IMR-90 (cell line): ENCODE data around the gene G6PC2. TPM values are rescaled to one million over a fixed set of nuclear protein-coding genes. Genes with fewer than 3 reads are reported as not detected.
"Not testable (repeated sequence)": the region's sequence is repeated elsewhere in the genome, so short reads cannot be mapped to it uniquely, and the experiment has no call there.

ENCODE experiments used
- ATAC-seq: fragments of 200-7000 bp; cut with Tn5 transposase; 2 replicates; pipeline ENCODE4 v1.9.1; 2020; ENCODE audit warnings: low read depth, mild to moderate bottlenecking, moderate library complexity
- BruUV-seq: library from RNA; stranded (reverse); fragments of 400-500 nt; replicated peaks from 2 replicates; lab custom pipeline; 2021; lab: Mats Ljungman, UMichigan
- CTCF ChIA-PET: fragments of 300-600 bp; formaldehyde crosslinking; extraction: SDS; loops from one replicate; lab custom pipeline; 2021; ENCODE audit warnings: antibody characterized with exemption; lab: Yijun Ruan, JAX
- POLR2A ChIA-PET: fragments of 300-600 bp; sonication (Branson Sonifier 250); formaldehyde crosslinking; loops from one replicate; lab custom pipeline; 2022; ENCODE audit warnings: antibody characterized with exemption; ENCODE audit not compliant: unreplicated experiment; lab: Charles Lee
- DNase-seq: peaks from one replicate; pipeline ENCODE4 v3.0.0; 2013
- H2AFZ ChIP-seq: replicated peaks from 2 replicates; pipeline ENCODE3; 2013; ENCODE audit warnings: low read length, mild to moderate bottlenecking; ENCODE audit not compliant: poor library complexity
- H2AK5ac ChIP-seq: 2 replicates; pipeline ENCODE4 v1.6.1; 2013; ENCODE audit warnings: low read depth, low read length, inconsistent platforms
- H2AK9ac ChIP-seq: replicated peaks from 2 replicates; pipeline ENCODE3; 2013; ENCODE audit warnings: mild to moderate bottlenecking, low read depth, low read length, moderate library complexity; ENCODE audit not compliant: poor library complexity
- H2BK120ac ChIP-seq: 2 replicates; pipeline ENCODE4 v1.6.1; 2013; ENCODE audit warnings: low read depth, low read length, inconsistent platforms
- H2BK15ac ChIP-seq: 3 replicates; pipeline ENCODE4 v1.6.1; 2013; ENCODE audit warnings: low read depth, low read length, inconsistent platforms
- H2BK20ac ChIP-seq: 2 replicates; pipeline ENCODE4 v1.6.1; 2013; ENCODE audit warnings: low read depth, mild to moderate bottlenecking, inconsistent platforms, low read length, moderate library complexity
- H2BK5ac ChIP-seq: 2 replicates; pipeline ENCODE4 v1.6.1; 2013; ENCODE audit warnings: mild to moderate bottlenecking, low read depth, low read length, inconsistent platforms; ENCODE audit not compliant: poor library complexity, severe bottlenecking
- H3K14ac ChIP-seq: replicated peaks from 2 replicates; pipeline ENCODE4 v1.6.1; 2013; ENCODE audit warnings: low read depth, low read length, inconsistent platforms
- H3K18ac ChIP-seq: 2 replicates; pipeline ENCODE4 v1.6.1; 2013; ENCODE audit warnings: low read depth, low read length, control low read depth
- H3K23ac ChIP-seq: 2 replicates; pipeline ENCODE4 v1.6.1; 2013; ENCODE audit warnings: low read depth, low read length, inconsistent platforms
- H3K27ac ChIP-seq: 2 replicates; pipeline ENCODE4 v1.5.1; 2013; ENCODE audit warnings: mild to moderate bottlenecking, control low read depth, low read length; ENCODE audit not compliant: insufficient read depth
- H3K27me3 ChIP-seq: 2 replicates; pipeline ENCODE4 v1.6.1; 2013; ENCODE audit warnings: low read length; ENCODE audit not compliant: control insufficient read depth, insufficient read depth
- H3K36me3 ChIP-seq: 2 replicates; pipeline ENCODE4 v1.6.1; 2013; ENCODE audit warnings: low read length, mixed read lengths; ENCODE audit not compliant: control insufficient read depth, insufficient read depth
- H3K4ac ChIP-seq: 2 replicates; pipeline ENCODE4 v1.6.1; 2013; ENCODE audit warnings: low read depth, low read length, inconsistent platforms
- H3K4me1 ChIP-seq: 2 replicates; pipeline ENCODE4 v1.6.1; 2013; ENCODE audit warnings: low read length, mixed read lengths; ENCODE audit not compliant: control insufficient read depth, insufficient read depth
- H3K4me2 ChIP-seq: 2 replicates; pipeline ENCODE4 v1.6.1; 2013; ENCODE audit warnings: low read depth, mild to moderate bottlenecking, control low read depth, low read length, moderate library complexity
- H3K4me3 ChIP-seq: 2 replicates; pipeline ENCODE4 v1.5.1; 2013; ENCODE audit warnings: low read depth, mild to moderate bottlenecking, control low read depth, low read length, moderate library complexity; ENCODE audit not compliant: insufficient read depth
- H3K56ac ChIP-seq: 2 replicates; pipeline ENCODE4 v1.6.1; 2013; ENCODE audit warnings: low read length, inconsistent platforms; ENCODE audit not compliant: insufficient read depth; ENCODE audit errors: extremely low read depth
- H3K79me1 ChIP-seq, 2 experiments: 2 replicates each; pipeline ENCODE4 v1.6.1; 2013; ENCODE audit warnings: low read length in 2 of 2, inconsistent platforms in 1 of 2, low read depth in 1 of 2
- H3K9ac ChIP-seq: 2 replicates; pipeline ENCODE4 v1.6.1; 2013; ENCODE audit warnings: low read depth, low read length, control low read depth
- H3K9me1 ChIP-seq: 2 replicates; pipeline ENCODE4 v1.6.1; 2013; ENCODE audit warnings: low read length, inconsistent platforms; ENCODE audit not compliant: insufficient read depth
- H3K9me3 ChIP-seq: 2 replicates; pipeline ENCODE4 v1.6.1; 2013; ENCODE audit warnings: low read length; ENCODE audit not compliant: control insufficient read depth, insufficient read depth
- H4K20me1 ChIP-seq: 2 replicates; pipeline ENCODE4 v1.6.1; 2013; ENCODE audit warnings: low read length, inconsistent platforms; ENCODE audit not compliant: insufficient read depth
- H4K5ac ChIP-seq: 2 replicates; pipeline ENCODE4 v1.6.1; 2013; ENCODE audit warnings: mild to moderate bottlenecking, low read depth, low read length, control low read depth
- H4K8ac ChIP-seq, 2 experiments: 2 replicates each; pipeline ENCODE4 v1.6.1; 2013; ENCODE audit warnings: low read depth in 2 of 2, low read length in 2 of 2, control low read depth in 1 of 2, inconsistent platforms in 1 of 2
- H4K91ac ChIP-seq: 2 replicates; pipeline ENCODE4 v1.6.1; 2013; ENCODE audit warnings: low read depth, low read length, inconsistent platforms; ENCODE audit not compliant: insufficient read depth
- WGBS, 2 experiments: methylation state at CpG; one replicate each; pipeline versions ENCODE4 v1.1.5 to v1.1.7; 2013; ENCODE audit warnings: missing lambda C conversion rate in 2 of 2; ENCODE audit not compliant: insufficient read length in 1 of 2; ENCODE audit errors: extremely low coverage in 2 of 2; 5-methylcytosine and 5-hydroxymethylcytosine counted together
- dilution Hi-C: fragments of 300-500 bp; cut with HindIII; formaldehyde crosslinking; loops from one replicate; pipeline ENCODE4 v1.14.3; 2018; ENCODE audit warnings: low sequenced_read_pairs; ENCODE audit not compliant: unreplicated experiment
- in situ Hi-C: fragments of 300-500 bp; cut with MboI; formaldehyde crosslinking; loops from 3 replicates; pipeline ENCODE4 v1.14.3; 2019; ENCODE audit warnings: low sequenced_read_pairs, inconsistent platforms, mixed read lengths
- intact Hi-C: fragments of 100-400 bp; cut with micrococcal nuclease; formaldehyde crosslinking; loops from 2 replicates; pipeline ENCODE4 v1.10.0; 2022
- polyA plus RNA-seq, 3 experiments: library from polyadenylated mRNA; depleted of rRNA; stranded (reverse); fragments of >200 nt; gene quantifications; 2 replicates each; pipeline ENCODE4 v1.2.3, GENCODE V29; 2012; ENCODE audit warnings: low replicate concordance in 1 of 3
- total RNA-seq: library from RNA; depleted of rRNA; stranded (reverse); fragments of >200 nt; gene quantifications from 2 replicates; pipeline ENCODE4 v1.2.3, GENCODE V29; 2012

G6PC2 gene
- total and polyA plus RNA-seq, 2 of the 4 experiments (the other 2 are of a cell fraction) = not detected

GRCh38 chr2:168870824-168871223 is 30.3 kb upstream of the G6PC2 start:
- H2AK9ac ChIP-seq, H3K79me1 ChIP-seq, H2BK5ac ChIP-seq, H3K36me3 ChIP-seq, ATAC-seq, DNase-seq, intact Hi-C loops, H3K23ac ChIP-seq, BruUV-seq, H3K27ac ChIP-seq, H2BK120ac ChIP-seq, H3K9me3 ChIP-seq, H2BK20ac ChIP-seq, H3K56ac ChIP-seq, H3K4me3 ChIP-seq, H4K5ac ChIP-seq, CTCF ChIA-PET, H3K14ac ChIP-seq, H3K4me2 ChIP-seq, H3K27me3 ChIP-seq, H2AFZ ChIP-seq, in situ Hi-C loops, POLR2A ChIA-PET, H2BK15ac ChIP-seq, H2AK5ac ChIP-seq, H4K91ac ChIP-seq, H3K9ac ChIP-seq, H3K9me1 ChIP-seq, H3K18ac ChIP-seq, dilution Hi-C loops, H4K20me1 ChIP-seq, H3K4me1 ChIP-seq, H3K4ac ChIP-seq, H4K8ac ChIP-seq: not testable (repeated sequence)
- WGBS, 2 experiments = no CpG with 5 or more reads among the region's 4 CpGs
